ENCODE data around the gene RBM18. TPM values are rescaled to one million over a fixed set of nuclear protein-coding genes. Genes with fewer than 3 reads are reported as not detected.

Gene RBM18
- total RNA-seq, 1 donor from 2014 or later = 15.9 TPM

- no peak for DNase-seq (ENCODE audit: low spot score in 2 of 2)
- no peak for FAIRE-seq
Observed at GRCh38 chr9:122209451-122209850, 55.2 kb downstream of the RBM18 start.

- FAIRE-seq (no peak), DNase-seq (ENCODE audit: low spot score in 2 of 2) (no peak)
Observed at GRCh38 chr9:122207096-122207495, 57.5 kb downstream of the RBM18 start.

- DNase-seq (ENCODE audit: low spot score in 2 of 2) (no peak), FAIRE-seq (no peak)
Observed at GRCh38 chr9:122206118-122207046, 58.3 kb downstream of the RBM18 start.

GRCh38 chr9:122205176-122205575, 59.5 kb downstream of the RBM18 start:
- no peak for FAIRE-seq

GRCh38 chr9:122204491-122204890, 60.1 kb downstream of the RBM18 start:
- FAIRE-seq (no peak), DNase-seq (ENCODE audit: low spot score in 2 of 2) (no peak)

More at GRCh38 chr9:122205176-122205575, 59.5 kb downstream of the RBM18 start:
- no peak for DNase-seq (ENCODE audit: low spot score in 2 of 2)

GRCh38 chr9:122204055-122204454, 60.6 kb downstream of the RBM18 start:
- DNase-seq (ENCODE audit: low spot score in 2 of 2) (no peak), FAIRE-seq (no peak)

GRCh38 chr9:122202111-122202510, 62.5 kb downstream of the RBM18 start:
- FAIRE-seq (no peak), DNase-seq (ENCODE audit: low spot score in 2 of 2) (no peak)

- DNase-seq (ENCODE audit: low spot score in 2 of 2) (no peak), FAIRE-seq (no peak)
Observed at GRCh38 chr9:122201641-122202040, 63.0 kb downstream of the RBM18 start.

GRCh38 chr9:122200960-122201595, 63.6 kb downstream of the RBM18 start:
- FAIRE-seq (no peak), DNase-seq (ENCODE audit: low spot score in 2 of 2) (no peak)

GRCh38 chr9:122197882-122198281, 66.8 kb downstream of the RBM18 start:
- DNase-seq (ENCODE audit: low spot score in 2 of 2) = no peak
- FAIRE-seq = no peak

- FAIRE-seq = no peak
Observed at GRCh38 chr9:122197426-122197825, 67.2 kb downstream of the RBM18 start.

GRCh38 chr9:122195875-122196274, 68.8 kb downstream of the RBM18 start:
- no peak for DNase-seq (ENCODE audit: low spot score in 2 of 2)
- FAIRE-seq = no peak

More at GRCh38 chr9:122197426-122197825, 67.2 kb downstream of the RBM18 start:
- DNase-seq (ENCODE audit: low spot score in 2 of 2) = no peak

- no peak for FAIRE-seq
Observed at GRCh38 chr9:122193651-122194050, 71.0 kb downstream of the RBM18 start.

GRCh38 chr9:122192914-122193525, 71.6 kb downstream of the RBM18 start:
- DNase-seq (ENCODE audit: low spot score in 2 of 2) (no peak), FAIRE-seq (no peak)

More at GRCh38 chr9:122193651-122194050, 71.0 kb downstream of the RBM18 start:
- no peak for DNase-seq (ENCODE audit: low spot score in 2 of 2)

GRCh38 chr9:122192261-122192875, 72.3 kb downstream of the RBM18 start:
- DNase-seq (ENCODE audit: low spot score in 2 of 2) = no peak
- no peak for FAIRE-seq

- no peak for FAIRE-seq
- DNase-seq (ENCODE audit: low spot score in 2 of 2) = no peak
Observed at GRCh38 chr9:122191584-122191983, 73.1 kb downstream of the RBM18 start.

GRCh38 chr9:122190597-122191381, 73.9 kb downstream of the RBM18 start:
- FAIRE-seq = no peak
- no peak for DNase-seq (ENCODE audit: low spot score in 2 of 2)

GRCh38 chr9:122188369-122188768, 76.3 kb downstream of the RBM18 start:
- FAIRE-seq (no peak), DNase-seq (ENCODE audit: low spot score in 2 of 2) (no peak)
